ENCODE measurements around the gene DHRS13.

- no peak for TF ChIP-seq CTCF (conservative IDR thresholded peaks at IDR 0.05; ENCODE audit: low read depth, low read length)
- no peak for TF ChIP-seq EZH2 (IDR thresholded peaks at IDR 0.05; ENCODE audit: low read length, unreplicated experiment)
Observed at GRCh38 chr17:28946239-28946638, 43.4 kb upstream of the DHRS13 start.
